G401.6 (cell line): ENCODE results near the gene FCRL4.

Experiments
- FAIRE-seq: peaks from 2 replicates; lab custom pipeline; 2012; peaks lifted over from hg19 to GRCh38; lab: Jason Lieb, UNC

The FCRL4 gene

GRCh38 chr1:157597959-157598667, at the start of gene FCRL4:
TSS of gene FCRL4 (minus strand) at chr1:157598085. CDS start at chr1:157597944, 141 bp downstream.
- no peak for FAIRE-seq

DNA sequence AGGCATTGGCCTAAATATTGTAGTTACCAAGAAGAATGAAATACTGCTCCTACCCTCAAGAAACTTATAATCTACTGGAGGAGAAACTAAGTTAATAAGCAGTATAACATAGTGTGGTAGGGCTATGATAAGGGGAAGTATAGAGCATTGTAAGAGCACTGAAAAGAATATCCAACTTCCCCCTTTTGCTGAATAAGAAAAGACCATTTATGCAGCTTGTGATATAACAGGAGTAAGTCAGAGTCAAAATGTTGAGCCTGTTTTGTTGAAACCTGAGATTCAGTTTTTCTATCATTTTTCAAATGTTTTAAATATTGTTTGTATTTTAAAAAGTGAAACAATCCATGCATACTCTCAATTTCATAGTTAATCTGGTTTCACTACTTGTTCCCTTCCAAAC, 48.3 kb upstream of the FCRL4 start:
- FAIRE-seq: no peak

DNA sequence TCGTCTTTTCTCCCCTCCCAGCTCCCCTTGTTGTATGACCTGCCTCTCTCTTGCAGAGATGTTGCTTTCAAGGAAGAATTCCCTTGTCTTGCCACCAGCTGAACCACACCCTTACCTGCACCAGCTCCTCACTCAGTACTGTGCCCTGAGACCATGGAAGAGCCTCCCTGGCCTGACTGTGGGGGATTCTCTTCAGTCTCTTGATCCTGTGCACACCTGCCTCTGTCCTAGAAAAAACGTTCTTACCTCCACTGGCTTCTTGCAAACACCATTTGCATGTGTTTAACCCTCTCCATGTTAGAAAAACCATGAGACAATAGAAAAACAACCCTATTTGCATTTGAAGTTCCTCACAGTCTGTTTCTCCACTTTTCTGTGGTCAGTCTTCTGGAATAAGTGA, 43.3 kb upstream of the FCRL4 start:
- no peak for FAIRE-seq

- FAIRE-seq: no peak
Measured at GRCh38 chr1:157639800-157640199, 41.9 kb upstream of the FCRL4 start.

GRCh38 chr1:157628773-157629172, 30.9 kb upstream of the FCRL4 start:
- no peak for FAIRE-seq

GRCh38 chr1:157626099-157626498, 28.2 kb upstream of the FCRL4 start:
- no peak for FAIRE-seq

- FAIRE-seq: no peak
Measured at GRCh38 chr1:157624471-157624870, 26.6 kb upstream of the FCRL4 start.

GRCh38 chr1:157622471-157622870, 24.6 kb upstream of the FCRL4 start:
- no peak for FAIRE-seq

DNA sequence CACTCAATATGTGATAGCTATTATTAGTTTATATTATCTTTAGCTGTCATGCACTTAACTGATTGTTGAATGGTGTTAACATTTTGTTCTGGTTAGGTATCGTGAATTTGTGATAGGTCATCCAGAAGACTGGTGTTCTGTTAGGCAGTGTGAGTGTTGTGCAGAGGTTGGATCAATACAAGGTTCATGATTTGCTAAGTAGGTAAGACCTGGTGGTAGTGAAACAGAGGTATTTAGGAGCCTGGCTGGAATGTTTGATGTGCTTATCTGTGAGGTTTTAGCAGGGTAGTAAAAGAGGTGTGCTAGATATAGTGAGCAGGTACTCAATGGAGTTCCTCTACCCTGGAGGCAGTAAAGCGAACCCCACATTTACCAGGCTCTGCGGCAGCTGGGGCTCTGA, 20.3 kb upstream of the FCRL4 start:
- no peak for FAIRE-seq

DNA sequence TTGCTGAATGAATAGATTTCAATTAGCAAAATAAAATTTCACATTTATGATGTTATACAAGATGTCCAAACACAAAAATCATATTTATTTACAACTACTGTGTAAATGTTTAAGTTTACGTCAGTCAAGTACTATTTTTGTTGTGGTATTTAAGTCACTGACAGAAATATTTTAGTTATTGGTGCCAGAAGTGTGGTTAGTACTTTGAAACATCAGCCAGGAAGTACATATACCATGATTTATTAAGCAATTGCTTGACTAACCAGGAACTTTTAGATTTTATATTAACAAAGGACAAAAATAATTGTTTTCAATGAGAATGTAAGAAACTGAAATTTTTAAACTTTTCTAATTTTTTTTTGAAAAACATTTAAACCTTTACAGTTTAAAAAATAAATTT, 2.4 kb upstream of the FCRL4 start:
- FAIRE-seq: no peak

DNA sequence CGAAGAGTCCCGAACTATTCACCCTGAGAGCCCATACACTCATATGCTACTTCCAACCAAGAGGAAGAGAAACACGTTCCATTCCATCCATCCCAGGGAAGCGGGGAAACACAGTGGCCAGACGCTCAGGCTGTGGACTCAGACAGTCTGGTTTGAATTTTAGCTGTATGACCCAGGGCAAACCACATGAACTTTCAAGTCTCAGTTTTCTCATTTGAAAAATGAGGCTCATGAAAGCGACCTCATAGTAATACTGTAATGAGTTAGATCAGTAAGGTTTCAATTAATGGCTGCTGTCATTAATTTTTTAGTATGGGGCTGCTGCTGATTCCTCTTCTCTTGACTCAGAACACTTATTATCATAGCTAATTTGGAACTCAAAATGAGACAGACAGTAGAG, 1.5 kb downstream of the FCRL4 start:
- no peak for FAIRE-seq

- FAIRE-seq: no peak
Measured at GRCh38 chr1:157595356-157595755, 2.5 kb downstream of the FCRL4 start.

- FAIRE-seq: no peak
Measured at GRCh38 chr1:157585984-157586383, 11.9 kb downstream of the FCRL4 start.

DNA sequence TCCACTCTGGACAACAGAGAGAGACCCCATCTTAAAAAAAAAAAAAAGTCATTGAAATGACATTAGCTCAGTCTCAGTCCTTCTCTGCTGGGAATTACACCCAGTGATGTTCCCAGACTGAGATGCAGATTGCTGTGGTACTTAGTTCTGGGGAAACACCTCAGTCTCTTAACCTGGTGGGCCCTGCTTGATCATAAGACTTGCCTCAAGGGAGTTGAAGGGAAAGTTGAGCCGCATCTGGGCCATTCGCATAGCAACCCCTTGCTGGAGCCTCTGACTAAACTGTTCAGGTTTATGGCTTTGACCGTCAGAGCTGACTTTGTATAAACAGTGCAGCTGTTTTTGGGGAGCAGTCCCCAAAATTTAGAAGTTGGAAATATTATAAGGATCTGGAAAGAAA, 13.4 kb downstream of the FCRL4 start:
- FAIRE-seq: no peak

DNA sequence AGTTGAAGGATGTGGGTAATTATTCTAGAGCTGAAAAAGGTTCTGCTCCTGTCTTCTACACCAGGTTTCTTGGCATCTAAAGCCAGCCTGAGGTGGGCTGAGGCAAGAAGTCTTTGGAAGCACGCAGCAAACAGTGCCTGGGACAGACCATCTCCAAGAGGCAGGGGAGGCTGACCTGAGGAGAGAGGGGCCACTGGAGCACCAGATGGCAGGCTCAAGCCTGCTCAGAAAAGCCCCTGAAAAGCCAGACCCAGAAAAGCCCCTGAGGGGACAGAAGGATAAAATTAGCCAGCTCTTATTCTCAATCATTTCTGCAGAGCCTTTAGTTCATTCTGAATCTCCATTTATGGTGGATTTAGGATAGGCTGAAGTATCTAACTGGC, 17.1 kb downstream of the FCRL4 start:
- no peak for FAIRE-seq

DNA sequence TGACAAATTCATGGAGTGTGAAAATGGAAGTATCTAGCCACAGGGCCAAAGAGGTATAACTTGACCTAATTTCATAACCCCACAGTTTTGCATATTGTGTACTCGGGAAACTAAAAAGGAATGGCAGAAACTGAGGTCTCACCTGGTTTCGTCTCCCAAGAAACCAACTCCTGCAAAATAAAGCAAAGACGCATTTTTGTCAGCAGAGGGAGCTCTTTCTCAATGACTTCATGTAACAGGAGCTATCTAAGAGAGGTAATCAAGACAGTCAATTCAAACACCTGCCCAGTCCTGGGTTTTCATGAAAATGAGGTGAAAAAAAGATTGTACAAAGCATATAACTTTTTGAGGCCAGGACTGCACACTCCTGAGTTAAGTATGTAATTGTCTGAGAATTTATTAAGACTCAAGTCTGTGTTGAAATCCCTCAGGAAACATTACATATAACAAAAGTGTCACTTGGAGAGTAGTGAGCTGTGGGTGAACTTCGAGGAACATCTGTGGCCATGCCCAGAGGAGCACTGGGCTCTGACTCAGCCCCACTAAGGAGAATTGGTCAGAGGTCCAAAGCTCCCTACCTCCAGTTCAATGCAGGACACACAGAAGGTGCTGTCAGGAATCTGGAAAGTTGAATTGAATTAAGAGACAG, 17.6 kb downstream of the FCRL4 start:
- FAIRE-seq: peak; percentile 19

GRCh38 chr1:157577420-157577819, 20.5 kb downstream of the FCRL4 start:
- no peak for FAIRE-seq

DNA sequence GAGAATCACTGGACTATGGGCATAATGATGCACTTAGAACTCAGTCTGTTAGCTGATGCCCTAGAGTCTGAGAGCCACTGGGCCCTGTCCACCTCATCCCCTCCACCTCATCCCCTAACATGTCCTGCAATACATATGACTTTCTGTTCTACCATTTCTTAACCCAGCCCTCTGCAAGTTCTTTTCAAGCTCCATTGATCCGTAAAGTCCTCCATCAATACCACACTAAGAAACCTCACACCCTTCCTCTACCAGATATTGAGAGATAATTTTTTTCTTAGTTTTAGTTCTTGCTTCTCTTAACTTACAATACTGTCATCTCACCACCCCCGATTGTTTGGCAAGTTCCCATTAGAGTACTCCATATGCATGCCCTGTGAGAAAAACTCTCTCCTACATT, 22.1 kb downstream of the FCRL4 start:
- no peak for FAIRE-seq

DNA sequence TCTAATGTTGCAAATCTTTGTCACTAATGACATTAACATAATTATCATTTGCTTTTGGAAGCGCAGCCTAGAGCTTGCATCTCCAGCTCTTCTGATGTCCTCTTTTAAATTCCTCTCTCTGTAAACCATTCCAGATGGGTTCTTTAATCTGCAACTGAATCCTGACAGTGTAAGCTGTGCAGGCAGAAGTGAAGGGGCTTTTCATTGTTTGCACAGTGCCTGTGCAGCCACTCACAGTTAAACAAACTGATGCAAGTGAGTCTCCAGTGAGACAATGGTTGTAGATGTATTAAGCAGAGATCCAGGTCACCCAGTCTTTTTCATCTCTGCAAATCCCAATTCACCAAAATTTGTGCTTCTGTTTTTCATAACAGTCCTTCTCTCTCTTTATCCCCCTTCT, 23.0 kb downstream of the FCRL4 start:
- FAIRE-seq: no peak

DNA sequence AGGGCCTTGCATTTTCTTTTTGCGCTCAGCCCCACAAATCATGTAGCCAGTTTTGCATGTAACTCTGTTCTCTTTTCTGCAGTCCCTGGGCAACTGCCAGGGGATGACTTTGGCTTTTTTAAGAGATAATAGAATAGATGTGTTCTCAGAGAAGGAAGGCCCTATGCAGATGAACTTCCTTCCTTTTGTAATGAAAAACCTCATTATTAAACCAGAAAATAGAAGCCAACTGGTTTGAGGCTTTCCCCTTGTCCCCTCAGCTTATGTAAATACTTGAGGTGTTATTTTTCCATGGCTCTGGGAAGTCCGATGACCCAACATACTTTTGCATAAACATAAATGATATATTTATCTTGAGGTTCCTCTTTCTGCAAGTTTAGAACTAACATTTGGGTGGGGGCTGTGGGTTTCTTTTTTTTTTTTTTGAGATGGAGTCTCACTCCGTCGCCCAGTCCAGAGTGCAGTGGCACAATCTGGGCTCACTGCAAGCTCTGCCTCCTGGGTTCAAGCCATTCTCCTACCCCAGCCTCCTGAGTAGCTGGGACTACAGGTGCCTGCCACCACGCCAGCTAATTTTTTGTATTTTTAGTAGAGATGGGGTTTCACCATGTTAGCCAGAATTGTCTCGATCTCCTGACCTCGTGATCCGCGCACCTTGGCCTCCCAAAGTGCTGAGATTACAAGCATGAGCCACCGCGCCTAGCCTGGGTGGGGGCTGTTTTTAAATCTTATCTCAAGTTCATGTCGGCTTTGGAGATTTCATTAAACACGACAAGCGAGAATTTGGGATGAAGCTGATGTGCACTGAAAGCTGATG, 31.2 kb downstream of the FCRL4 start:
- FAIRE-seq: no peak

DNA sequence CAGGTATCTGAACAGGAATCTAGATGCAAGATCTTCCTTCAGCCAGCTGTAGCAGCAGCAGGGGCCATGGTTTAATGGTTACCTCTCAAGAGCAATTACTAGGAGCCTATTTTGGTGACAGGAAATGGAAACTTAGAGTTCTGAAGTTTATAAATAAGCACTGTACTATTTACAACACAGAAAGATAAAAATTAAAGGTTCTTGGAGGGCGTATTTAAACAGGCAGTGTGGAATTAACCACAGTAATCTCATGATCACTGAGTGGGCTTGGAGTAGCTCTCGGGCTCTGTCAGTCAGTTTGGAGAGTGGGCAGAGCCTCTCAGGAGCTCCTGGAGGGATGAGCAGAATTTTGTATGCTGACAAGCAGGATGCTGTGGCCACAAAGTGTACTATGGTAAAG, 35.4 kb downstream of the FCRL4 start:
- FAIRE-seq: no peak

DNA sequence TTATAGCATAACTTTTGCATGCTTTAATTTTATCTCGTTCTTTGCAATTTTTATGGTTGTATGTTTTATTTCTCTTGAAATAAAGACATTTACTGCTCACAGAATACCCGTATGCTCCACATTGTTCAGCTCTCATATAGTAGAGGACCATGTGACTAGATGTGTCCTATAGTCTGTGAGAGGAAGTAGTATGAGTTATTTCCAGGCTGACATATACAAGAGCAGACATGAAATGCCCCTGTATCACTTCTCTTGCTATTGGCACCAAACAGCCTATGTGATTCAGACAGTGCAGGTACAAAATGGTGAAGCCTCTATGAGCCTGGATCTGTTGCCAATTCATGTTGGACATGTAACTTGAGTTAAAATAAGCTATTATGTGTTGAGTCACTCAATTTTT, 39.8 kb downstream of the FCRL4 start:
- FAIRE-seq: no peak
